Measurements from ENCODE around the gene RNF112. TPM values are rescaled to one million over a fixed set of nuclear protein-coding genes. Genes with fewer than 3 reads are reported as not detected.
A peak's percentile ranks its signal among the peaks of the same experiment; 100 is the strongest.

RNF112 gene
- total and polyA plus RNA-seq, 2 of the 13 experiments (the other 11 are each of a cell fraction or from before 2014, with no cell fraction given) = 0.05 TPM; not detected in 1

- peak; percentile 17 for TF ChIP-seq RBFOX2 (IDR thresholded peaks at IDR 0.05; ENCODE audit: low read depth, low read length)
- no peak for TF ChIP-seq NFKBIZ (CRISPR knock-in tag; IDR thresholded peaks at IDR 0.05)
- no peak for TF ChIP-seq ZNF747 (CRISPR knock-in tag; IDR thresholded peaks at IDR 0.05; ENCODE audit: borderline replicate concordance)
- TF ChIP-seq ZNF784 (CRISPR knock-in tag; IDR thresholded peaks at IDR 0.05; ENCODE audit: borderline replicate concordance) = no peak
- peak; percentile 12; the same call in 1 of the 2 replicates for TF ChIP-seq HOXA5 (CRISPR knock-in tag; IDR thresholded peaks at IDR 0.05)
- TF ChIP-seq TMF1 (CRISPR knock-in tag; IDR thresholded peaks at IDR 0.05; ENCODE audit: low read depth) = no peak
Measured at GRCh38 chr17:19378416-19379360, 32.3 kb upstream of the RNF112 start, which contains the start of gene MAPK7 (continued).

DNA sequence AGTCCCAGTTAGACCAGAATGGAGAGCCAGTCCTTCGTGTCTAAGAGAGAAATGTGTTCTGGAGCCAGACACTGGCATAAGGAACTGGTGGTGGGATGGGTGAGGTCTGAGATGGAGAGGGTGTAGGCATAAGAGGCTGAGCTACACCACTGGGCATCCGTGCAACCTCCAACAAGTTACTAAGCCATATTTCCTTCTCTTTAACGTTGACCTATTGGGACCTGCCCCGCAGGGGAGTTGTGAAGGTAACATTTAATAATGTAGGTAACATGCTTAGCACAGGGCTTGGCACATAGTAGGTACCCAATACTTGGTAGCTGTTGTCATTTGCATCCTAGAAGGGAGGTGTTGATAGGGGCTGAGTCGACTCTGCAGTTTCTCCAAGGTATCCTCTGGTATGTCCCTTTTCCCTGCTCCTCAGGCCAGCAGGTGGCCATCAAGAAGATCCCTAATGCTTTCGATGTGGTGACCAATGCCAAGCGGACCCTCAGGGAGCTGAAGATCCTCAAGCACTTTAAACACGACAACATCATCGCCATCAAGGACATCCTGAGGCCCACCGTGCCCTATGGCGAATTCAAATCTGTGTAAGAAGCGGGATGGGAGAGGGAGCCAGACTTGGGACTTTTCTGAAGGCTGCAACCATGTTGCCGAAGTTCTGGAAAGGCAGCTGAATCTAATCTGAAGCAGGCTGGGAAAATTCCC, 31.5 kb upstream of the RNF112 start:
- H3K79me2 ChIP-seq (ENCODE audit: insufficient read depth, low read length) = peaks cover 12% of the 10 kb centered on the region
- in situ Hi-C loops (cut with HindIII; ENCODE audit: extremely low pct_ligation_motif_present, low pct_unique_long_range_greater_than_20kb) (no loop called here), intact Hi-C loops (cut with micrococcal nuclease; ENCODE audit: unreplicated experiment) (no loop called here)
- FAIRE-seq (no peak), DNase-seq (ENCODE audit: low spot score) (no peak), ATAC-seq (no peak)
- peak overlapping the region; percentile 85 for H3K4me2 ChIP-seq (ENCODE audit: low read depth, low read length)
- peaks cover 13 to 35% of the 10 kb centered on the region in 2 experiments for H3K36me3 ChIP-seq (replicated peaks in 1 of 2; ENCODE audit: control insufficient read depth in 1 of 2, insufficient read depth in 2 of 2, low read length in 2 of 2)
- H3K9me3 ChIP-seq (ENCODE audit: low read length) = no peaks in the 10 kb centered on the region
- H3K9ac ChIP-seq (ENCODE audit: insufficient read depth, low read depth, low read length) = peak overlapping the region; percentile 81
- H2AFZ ChIP-seq (ENCODE audit: low read length) = no peak overlapping the region
- H3K4me3 ChIP-seq (replicated peaks in 1 of 3; ENCODE audit: insufficient read depth in 1 of 3, low read depth in 2 of 3, low read length in 3 of 3) = peak overlapping the region; percentile 75 to 87 (median 82); a peak in 5 of 6 replicates
- peaks cover 33% of the 10 kb centered on the region for H3K4me1 ChIP-seq (ENCODE audit: insufficient read depth, low read length)
- H4K20me1 ChIP-seq (ENCODE audit: insufficient read depth, low read length) = no peaks in the 10 kb centered on the region
- ChIA-PET CTCF (ENCODE audit: low intra/inter-chr PET ratio, low total read pairs) (no interaction called here), POLR2A (interaction anchor here (3.1 kb wide), 1 partner anchor 42 kb away, joined by 41 read pairs; no protein-coding TSS in a partner anchor)
- H3K27me3 ChIP-seq (ENCODE audit: control insufficient read depth in 1 of 2, insufficient read depth in 2 of 2, low read length in 2 of 2) = peaks cover 0 to 2% of the 10 kb centered on the region in 2 experiments; a peak in 1 of 5 replicates
- H3K27ac ChIP-seq (ENCODE audit: extremely low read length, insufficient read depth, low read length) = no peak overlapping the region
- WGBS (ENCODE audit: low lambda C conversion rate) = 89% methylated on average over 13 of the region's 13 CpGs
- BruUV-seq (replicated peaks) = no TSS peak
- TF ChIP-seq ZMAT3 (CRISPR knock-in tag; conservative IDR thresholded peaks at IDR 0.05) = no peak
- no peak for TF ChIP-seq GABPB1 (CRISPR knock-in tag; IDR thresholded peaks at IDR 0.05)
- no peak for TF ChIP-seq NFYB (CRISPR knock-in tag; IDR thresholded peaks at IDR 0.05)
- TF ChIP-seq KAT8 (CRISPR knock-in tag; IDR thresholded peaks at IDR 0.05) = no peak
- TF ChIP-seq ZNF407 (CRISPR knock-in tag; IDR thresholded peaks at IDR 0.05; ENCODE audit: not compliant biosample characterization) = no peak
- TF ChIP-seq ZNF382 (CRISPR knock-in tag; IDR thresholded peaks at IDR 0.05; ENCODE audit: borderline replicate concordance) = no peak

Data from HepG2 (cell line).